Activated CD4-positive, CD25-positive, alpha-beta regulatory T cell treated with anti-CD3 and anti-CD28 coated beads, Interleukin-2, amount 50 U/mL, for 24 hours (primary cell): ENCODE measurements around the gene CALML3.

Experiments
- ATAC-seq, 2 donors: fragments of 150-1000 bp; cut with Tn5 transposase; one replicate each; pipeline ENCODE4 v1.10.0; 2021; ENCODE audit warnings: mild to moderate bottlenecking in 1 of 2, moderate library complexity in 1 of 2

CALML3 gene

GRCh38 chr10:5528989-5529701, 4.4 kb downstream of the CALML3 start:
- ATAC-seq = no peak

GRCh38 chr10:5529702-5530411, 5.1 kb downstream of the CALML3 start:
- no peak for ATAC-seq

GRCh38 chr10:5530412-5530806, 5.6 kb downstream of the CALML3 start:
- ATAC-seq = no peak

- ATAC-seq = no peak
These were observed 6.2 kb downstream of the CALML3 start for GRCh38 chr10:5530846-5531557.

- no peak for ATAC-seq
These were observed 7.0 kb downstream of the CALML3 start for GRCh38 chr10:5531558-5532306.

GRCh38 chr10:5532307-5532605, 7.5 kb downstream of the CALML3 start:
- no peak for ATAC-seq

- ATAC-seq = no peak
These were observed 7.9 kb downstream of the CALML3 start for GRCh38 chr10:5532618-5533097.

- no peak for ATAC-seq
These were observed 8.5 kb downstream of the CALML3 start for GRCh38 chr10:5533098-5533731.

- ATAC-seq = no peak
These were observed 9.5 kb downstream of the CALML3 start for GRCh38 chr10:5534051-5534821.

- ATAC-seq = no peak
These were observed 10.4 kb downstream of the CALML3 start for GRCh38 chr10:5534880-5535856.

GRCh38 chr10:5536486-5537081, 11.8 kb downstream of the CALML3 start:
- ATAC-seq = no peak

- no peak for ATAC-seq
These were observed 12.9 kb downstream of the CALML3 start for GRCh38 chr10:5537684-5538083.

GRCh38 chr10:5538446-5538845, 13.7 kb downstream of the CALML3 start:
- ATAC-seq = no peak

- ATAC-seq = no peak
These were observed 14.3 kb downstream of the CALML3 start for GRCh38 chr10:5538892-5539651.

GRCh38 chr10:5540080-5540479, 15.3 kb downstream of the CALML3 start:
- no peak for ATAC-seq

- ATAC-seq = no peak
These were observed 16.1 kb downstream of the CALML3 start for GRCh38 chr10:5540891-5541290.

- ATAC-seq = no peak
These were observed 17.3 kb downstream of the CALML3 start for GRCh38 chr10:5542100-5542499.

- no peak for ATAC-seq
These were observed 18.9 kb downstream of the CALML3 start for GRCh38 chr10:5543623-5544022.

- ATAC-seq = no peak
These were observed 19.6 kb downstream of the CALML3 start for GRCh38 chr10:5544216-5544805.
